Upper lobe of right lung (tissue), 1 donor: ENCODE results near the gene KIAA0930. TPM values are rescaled to one million over a fixed set of nuclear protein-coding genes. Genes with fewer than 3 reads are reported as not detected.

Source experiments
- ATAC-seq: fragments of 200-7000 bp; cut with Tn5 transposase; one replicate; pipeline ENCODE4 v1.9.1; 2020; ENCODE audit warnings: mild to moderate bottlenecking, moderate library complexity
- DNase-seq: peaks from one replicate; pipeline ENCODE4 v3.0.0-alpha.2; 2020
- H3K27ac ChIP-seq: fragments of 200-600 bp; one replicate; pipeline ENCODE4 v1.8.0; 2022
- H3K27me3 ChIP-seq: fragments of 200-600 bp; one replicate; pipeline ENCODE4 v1.8.0; 2022; ENCODE audit warnings: mild to moderate bottlenecking
- H3K36me3 ChIP-seq: fragments of 200-600 bp; one replicate; pipeline ENCODE4 v1.8.0; 2022
- H3K4me1 ChIP-seq: fragments of 200-600 bp; one replicate; pipeline ENCODE4 v1.8.0; 2022
- H3K4me3 ChIP-seq: fragments of 200-600 bp; one replicate; pipeline ENCODE4 v1.8.0; 2022; ENCODE audit warnings: mild to moderate bottlenecking
- H3K9me3 ChIP-seq: fragments of 200-600 bp; one replicate; pipeline ENCODE4 v1.8.0; 2022
- intact Hi-C: fragments of 100-400 bp; cut with DNase I; formaldehyde crosslinking; loops from one replicate; pipeline ENCODE4 v1.11.0; 2022
- total RNA-seq: library from RNA; stranded (reverse); fragmentation: NEBNext Ultra II Directional; extraction: Animal tissue kit (Norgen Biotek cat#: 25700); gene quantifications from one replicate; pipeline ENCODE4 v1.2.1, GENCODE V29; 2021
- TF ChIP-seq, protein P1 (sequence below): fragments of 200-600 bp; IDR thresholded peaks from one replicate; pipeline ENCODE4 v1.8.0; 2022; ENCODE audit warnings: antibody characterized with exemption
- donor health status: DM: no; HTN: yes; CAD: no; lungs with severe emphysema.

The KIAA0930 gene
- total RNA-seq, 1 donor from 2014 or later, result 79.5 TPM

DNA sequence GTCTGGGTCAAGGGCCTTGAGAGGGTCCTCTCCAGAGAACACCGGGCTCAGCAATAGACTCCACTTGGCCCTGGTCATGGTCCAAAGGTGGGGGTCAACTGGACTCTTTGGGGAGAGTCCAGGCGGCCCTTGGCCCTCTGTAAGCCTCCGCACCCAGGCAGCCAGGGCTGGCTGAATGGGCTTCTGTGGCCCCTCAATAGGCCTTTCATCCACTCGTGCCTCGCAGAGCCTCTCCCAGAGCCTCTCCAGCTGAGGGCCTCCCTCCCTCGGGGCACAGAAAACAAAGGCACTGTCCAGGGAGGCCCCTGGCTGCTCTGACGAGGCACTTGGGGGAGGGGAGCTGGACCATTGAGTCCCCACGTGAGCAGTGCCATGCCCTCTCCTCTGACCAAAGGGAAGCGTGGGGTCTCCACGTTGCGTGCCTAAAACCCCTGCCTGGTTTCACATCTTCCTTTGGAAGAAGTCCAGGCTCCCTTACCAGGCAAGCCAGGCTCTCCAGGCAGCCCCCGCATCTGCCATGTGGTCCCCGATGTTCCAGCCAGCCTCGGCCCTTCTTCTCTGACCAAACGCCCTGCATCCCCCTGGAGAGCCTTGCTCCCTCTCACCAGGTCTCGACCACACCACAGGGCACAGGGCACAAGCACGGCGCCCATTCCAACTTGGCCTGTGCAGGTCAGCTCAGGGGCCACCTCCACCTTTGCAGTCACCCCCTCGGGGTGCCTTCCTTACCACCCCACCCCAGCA lies 15.5 kb downstream of the KIAA0930 start:
- ATAC-seq (no peak), DNase-seq (no peak)
- Histone ChIP-seq H3K9me3 (no peaks in the 10 kb centered on the region), H3K4me3 (no peak overlapping the region), H3K27ac (peak overlapping the region; percentile 75), H3K4me1 (peaks cover 16% of the 10 kb centered on the region), H3K27me3 (no peaks in the 10 kb centered on the region), H3K36me3 (no peaks in the 10 kb centered on the region)
- TF ChIP-seq, protein P1, sequence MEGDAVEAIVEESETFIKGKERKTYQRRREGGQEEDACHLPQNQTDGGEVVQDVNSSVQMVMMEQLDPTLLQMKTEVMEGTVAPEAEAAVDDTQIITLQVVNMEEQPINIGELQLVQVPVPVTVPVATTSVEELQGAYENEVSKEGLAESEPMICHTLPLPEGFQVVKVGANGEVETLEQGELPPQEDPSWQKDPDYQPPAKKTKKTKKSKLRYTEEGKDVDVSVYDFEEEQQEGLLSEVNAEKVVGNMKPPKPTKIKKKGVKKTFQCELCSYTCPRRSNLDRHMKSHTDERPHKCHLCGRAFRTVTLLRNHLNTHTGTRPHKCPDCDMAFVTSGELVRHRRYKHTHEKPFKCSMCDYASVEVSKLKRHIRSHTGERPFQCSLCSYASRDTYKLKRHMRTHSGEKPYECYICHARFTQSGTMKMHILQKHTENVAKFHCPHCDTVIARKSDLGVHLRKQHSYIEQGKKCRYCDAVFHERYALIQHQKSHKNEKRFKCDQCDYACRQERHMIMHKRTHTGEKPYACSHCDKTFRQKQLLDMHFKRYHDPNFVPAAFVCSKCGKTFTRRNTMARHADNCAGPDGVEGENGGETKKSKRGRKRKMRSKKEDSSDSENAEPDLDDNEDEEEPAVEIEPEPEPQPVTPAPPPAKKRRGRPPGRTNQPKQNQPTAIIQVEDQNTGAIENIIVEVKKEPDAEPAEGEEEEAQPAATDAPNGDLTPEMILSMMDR, result no peak
- intact Hi-C loops, result no loop called here

DNA sequence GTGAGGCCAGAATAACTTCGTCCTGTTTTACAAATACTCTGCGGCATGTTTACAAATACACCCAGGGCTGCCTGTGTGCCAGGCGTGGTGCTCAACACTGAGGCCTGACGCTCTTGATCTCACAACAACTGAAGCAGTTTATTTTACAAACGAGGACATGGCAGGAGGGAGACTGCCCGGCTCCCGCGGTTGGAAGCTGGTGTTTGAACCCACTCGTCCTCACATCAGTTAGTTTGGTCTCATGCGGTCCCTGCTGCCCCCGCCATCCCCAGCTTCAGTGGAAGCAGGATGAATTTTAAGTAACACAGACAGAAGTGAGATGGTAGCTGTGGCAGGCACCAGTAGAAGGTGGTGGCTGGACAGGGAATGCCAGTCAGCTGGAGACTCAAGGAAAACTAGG lies 16.4 kb downstream of the KIAA0930 start:
- no peaks in the 10 kb centered on the region for H3K9me3 ChIP-seq
- no peak for ATAC-seq
- TF ChIP-seq, protein P1, result no peak
- H3K27me3 ChIP-seq, result no peaks in the 10 kb centered on the region
- H3K4me1 ChIP-seq, result peaks cover 16% of the 10 kb centered on the region
- intact Hi-C loops, result no loop called here
- H3K27ac ChIP-seq, result no peak overlapping the region
- no peak overlapping the region for H3K4me3 ChIP-seq
- DNase-seq, result no peak
- H3K36me3 ChIP-seq, result no peaks in the 10 kb centered on the region

DNA sequence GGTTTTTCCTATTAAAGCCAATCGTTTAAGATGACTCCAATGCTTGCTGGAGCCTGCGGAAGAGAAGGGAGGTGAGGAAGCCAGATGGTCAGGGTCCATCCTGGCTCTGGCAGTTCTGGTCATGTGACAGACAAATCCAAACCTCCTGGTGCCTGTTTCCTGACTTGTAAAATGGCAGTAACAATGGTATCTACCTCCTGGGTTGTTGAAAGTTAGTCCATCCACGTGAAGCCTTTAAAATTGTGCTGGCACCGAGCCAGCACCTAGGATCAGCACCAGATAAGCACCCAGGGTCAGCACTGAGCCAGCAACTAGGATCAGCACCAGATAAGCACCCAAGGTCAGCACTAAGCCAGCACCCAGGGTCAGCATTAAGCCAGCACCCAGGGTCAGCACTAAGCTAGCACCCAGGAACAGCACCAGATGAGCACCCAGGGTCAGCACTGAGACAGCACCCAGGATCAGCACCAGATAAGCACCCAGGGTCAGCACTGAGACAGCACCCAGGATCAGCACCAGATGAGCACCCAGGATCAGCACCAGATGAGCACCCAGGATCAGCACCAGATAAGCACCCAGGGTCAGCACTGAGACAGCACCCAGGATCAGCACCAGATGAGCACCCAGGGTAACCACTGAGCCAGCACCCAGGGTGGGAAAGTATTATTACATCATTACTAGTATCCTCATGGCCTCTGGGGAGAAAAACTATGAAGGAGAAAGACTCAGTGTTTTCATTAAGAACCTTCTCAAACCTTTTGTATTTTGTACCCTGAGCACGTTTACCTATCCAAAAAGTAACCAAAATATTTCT lies 17.2 kb downstream of the KIAA0930 start:
- no peaks in the 10 kb centered on the region for H3K36me3 ChIP-seq
- no peak overlapping the region for H3K27ac ChIP-seq
- peaks cover 16% of the 10 kb centered on the region for H3K4me1 ChIP-seq
- TF ChIP-seq, protein P1, result no peak
- intact Hi-C loops, result no loop called here
- H3K9me3 ChIP-seq, result no peaks in the 10 kb centered on the region
- H3K4me3 ChIP-seq, result no peak overlapping the region
- no peaks in the 10 kb centered on the region for H3K27me3 ChIP-seq
- ATAC-seq (no peak), DNase-seq (no peak)

DNA sequence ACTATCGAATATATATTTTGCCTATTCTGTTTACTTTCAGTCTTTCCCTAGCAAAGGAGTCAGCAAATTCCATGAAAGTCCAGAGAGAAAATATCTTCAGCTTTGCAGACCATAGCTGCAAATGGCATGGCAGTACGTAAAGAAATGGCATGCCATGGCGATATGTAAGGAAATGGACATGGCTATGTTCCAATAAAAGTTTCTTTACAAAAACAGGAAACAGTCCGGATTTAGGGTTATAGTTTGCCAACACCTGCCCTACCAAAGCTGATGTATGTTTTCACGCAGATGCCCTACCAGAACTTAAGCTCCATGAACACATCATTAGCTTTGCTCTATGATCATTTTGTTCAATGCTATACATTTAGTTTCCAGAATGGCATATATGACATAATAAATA lies 19.5 kb downstream of the KIAA0930 start:
- no peak overlapping the region for H3K27ac ChIP-seq
- intact Hi-C loops, result no loop called here
- H3K36me3 ChIP-seq, result no peaks in the 10 kb centered on the region
- ATAC-seq (no peak), DNase-seq (no peak)
- H3K9me3 ChIP-seq, result no peaks in the 10 kb centered on the region
- no peaks in the 10 kb centered on the region for H3K27me3 ChIP-seq
- H3K4me1 ChIP-seq, result peaks cover 8% of the 10 kb centered on the region
- TF ChIP-seq, protein P1, result no peak
- no peak overlapping the region for H3K4me3 ChIP-seq

DNA sequence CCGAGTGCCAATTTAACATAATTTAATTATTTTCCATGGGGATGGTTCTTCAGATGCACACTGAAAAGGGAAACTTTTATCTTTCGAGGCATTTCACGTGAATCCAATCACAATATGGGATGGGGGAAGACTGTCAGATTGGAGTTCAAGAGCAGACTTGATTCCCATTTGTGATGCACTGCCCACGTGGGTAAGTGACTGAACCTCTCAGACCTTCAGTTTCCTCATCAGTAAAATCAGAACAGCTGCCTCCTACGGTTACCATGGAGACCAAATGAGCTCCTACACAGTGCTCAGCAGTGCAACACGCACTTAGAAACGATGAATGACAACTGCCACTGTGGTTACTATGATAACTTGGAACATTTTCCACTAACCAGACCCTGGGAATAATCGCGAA lies 21.7 kb downstream of the KIAA0930 start:
- no peaks in the 10 kb centered on the region for H3K36me3 ChIP-seq
- intact Hi-C loops, result no loop called here
- TF ChIP-seq, protein P1, result no peak
- no peak overlapping the region for H3K27ac ChIP-seq
- no peaks in the 10 kb centered on the region for H3K4me1 ChIP-seq
- ATAC-seq (peak; percentile 69), DNase-seq (no peak)
- no peaks in the 10 kb centered on the region for H3K27me3 ChIP-seq
- no peaks in the 10 kb centered on the region for H3K9me3 ChIP-seq
- no peak overlapping the region for H3K4me3 ChIP-seq
